K562 (cell line): ENCODE measurements around the gene PRKG1.

Experiments used
- CEBPB ChIP-seq: fragments of 450-650 bp; IDR thresholded peaks from 2 replicates; pipeline ENCODE4 v1.6.1; 2016; ENCODE audit warnings: missing genetic modification characterization, missing compliant biosample characterization
- HDAC2 ChIP-seq: fragments of 450-650 bp; IDR thresholded peaks from 2 replicates; pipeline ENCODE4 v1.6.1; 2016; ENCODE audit warnings: mild to moderate bottlenecking
- MLLT1 ChIP-seq, 2 experiments: fragments of 450-650 bp; IDR thresholded peaks; 2 replicates each; pipeline ENCODE4 v1.6.1; 2016
- TF ChIP-seq, protein P1 (sequence below), 3 experiments: IDR thresholded peaks in 2 of 3; conservative IDR thresholded peaks in 1 of 3; 2 replicates each; pipeline ENCODE4 v1.5.1; 2011 to 2012; ENCODE audit warnings: low read length in 3 of 3, mild to moderate bottlenecking in 3 of 3, control low read depth in 2 of 3, improper control_type of control experiment in 1 of 3, inconsistent platforms in 1 of 3, low read depth in 1 of 3, mixed read lengths in 1 of 3, moderate library complexity in 1 of 3; ENCODE audit not compliant: insufficient read depth in 2 of 3

DNA sequence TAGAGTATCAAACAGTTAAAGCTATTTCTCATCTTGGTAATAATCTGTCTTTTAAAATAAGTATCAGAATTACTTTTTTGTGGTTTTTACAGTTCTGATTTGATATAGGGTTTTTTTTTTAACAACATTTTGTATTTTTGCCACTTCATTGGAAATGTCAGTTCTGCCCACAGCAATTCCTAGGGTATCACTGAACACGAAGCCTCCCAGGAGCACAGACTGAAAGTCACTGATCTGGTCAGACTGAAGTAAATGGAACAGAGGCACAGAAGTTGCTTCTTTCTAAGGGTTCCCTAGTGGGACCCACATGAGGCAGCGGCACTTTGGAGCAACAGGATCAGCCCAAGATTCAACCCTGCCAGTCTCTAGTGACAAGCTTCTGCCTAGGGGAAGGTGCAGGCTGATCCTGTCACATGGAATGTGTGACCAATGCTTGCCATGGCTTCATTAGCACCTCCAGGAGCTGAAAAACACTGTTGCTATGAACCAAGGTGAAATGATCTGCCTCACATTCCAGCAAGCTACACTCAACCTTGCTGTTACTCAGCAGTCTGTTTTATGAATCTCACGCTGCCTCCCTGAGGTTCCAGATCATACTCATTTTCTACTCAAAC is 898.6 kb downstream of the PRKG1 start:
- TF ChIP-seq HDAC2, result no peak
- TF ChIP-seq MLLT1 (IDR thresholded peaks at IDR 0.05), result no peak
- TF ChIP-seq CEBPB (tag), result no peak
- TF ChIP-seq, protein P1, sequence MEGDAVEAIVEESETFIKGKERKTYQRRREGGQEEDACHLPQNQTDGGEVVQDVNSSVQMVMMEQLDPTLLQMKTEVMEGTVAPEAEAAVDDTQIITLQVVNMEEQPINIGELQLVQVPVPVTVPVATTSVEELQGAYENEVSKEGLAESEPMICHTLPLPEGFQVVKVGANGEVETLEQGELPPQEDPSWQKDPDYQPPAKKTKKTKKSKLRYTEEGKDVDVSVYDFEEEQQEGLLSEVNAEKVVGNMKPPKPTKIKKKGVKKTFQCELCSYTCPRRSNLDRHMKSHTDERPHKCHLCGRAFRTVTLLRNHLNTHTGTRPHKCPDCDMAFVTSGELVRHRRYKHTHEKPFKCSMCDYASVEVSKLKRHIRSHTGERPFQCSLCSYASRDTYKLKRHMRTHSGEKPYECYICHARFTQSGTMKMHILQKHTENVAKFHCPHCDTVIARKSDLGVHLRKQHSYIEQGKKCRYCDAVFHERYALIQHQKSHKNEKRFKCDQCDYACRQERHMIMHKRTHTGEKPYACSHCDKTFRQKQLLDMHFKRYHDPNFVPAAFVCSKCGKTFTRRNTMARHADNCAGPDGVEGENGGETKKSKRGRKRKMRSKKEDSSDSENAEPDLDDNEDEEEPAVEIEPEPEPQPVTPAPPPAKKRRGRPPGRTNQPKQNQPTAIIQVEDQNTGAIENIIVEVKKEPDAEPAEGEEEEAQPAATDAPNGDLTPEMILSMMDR (IDR thresholded peaks at IDR 0.05 in 2 of 3, conservative IDR thresholded peaks at IDR 0.05 in 1 of 3; ENCODE audit: insufficient read depth in 2 of 3, low read depth in 1 of 3, low read length in 3 of 3), result no peak
